HepG2 (cell line): ENCODE measurements around the gene EYA2. TPM values are rescaled to one million over a fixed set of nuclear protein-coding genes. Genes with fewer than 3 reads are reported as not detected.

Experiments used
- ATAC-seq: fragments of 200-7000 bp; cut with Tn5 transposase; 3 replicates; pipeline ENCODE4 v1.9.1; 2020; ENCODE audit warnings: mild to moderate bottlenecking, moderate library complexity
- BruUV-seq: library from RNA; stranded (reverse); fragments of 400-500 nt; replicated peaks from 2 replicates; lab custom pipeline; 2021; lab: Mats Ljungman, UMichigan
- CTCF ChIA-PET: fragments of 300-600 bp; formaldehyde crosslinking; extraction: SDS; loops from one replicate; lab custom pipeline; 2021; ENCODE audit warnings: low total read pairs, inconsistent platforms, low intra/inter-chr PET ratio; lab: Yijun Ruan, JAX
- POLR2A ChIA-PET: fragments of 350-600 bp; sonication (Branson Sonifier 250); formaldehyde crosslinking; loops from one replicate; lab custom pipeline; 2020; ENCODE audit warnings: antibody characterized with exemption, inconsistent platforms; lab: Yijun Ruan, JAX
- DNase-seq: peaks from one replicate; pipeline ENCODE4 v3.0.0-alpha.2; 2015; ENCODE audit warnings: low spot score
- FAIRE-seq: peaks from 3 replicates; lab custom pipeline; 2011; peaks lifted over from hg19 to GRCh38; lab: Jason Lieb, UNC
- H2AFZ ChIP-seq: one replicate; pipeline ENCODE4 v1.6.1; 2011; ENCODE audit warnings: low read length, inconsistent platforms
- H3K27ac ChIP-seq: fragments of 300-600 bp; 3 replicates; pipeline ENCODE4 v1.8.0; 2011; ENCODE audit warnings: mixed run types, mild to moderate bottlenecking, mixed read lengths, low read length, inconsistent platforms; ENCODE audit not compliant: insufficient read depth; ENCODE audit errors: extremely low read length
- H3K27me3 ChIP-seq, 2 experiments: fragments of 200-600 bp in 1 of 2; 2 replicates in 1 of 2; 3 replicates in 1 of 2; pipeline versions ENCODE4 v1.6.0 to v1.8.0; 2011; ENCODE audit warnings: low read length in 2 of 2, mild to moderate bottlenecking in 2 of 2, moderate library complexity in 2 of 2, inconsistent platforms in 1 of 2; ENCODE audit not compliant: insufficient read depth in 2 of 2, control insufficient read depth in 1 of 2
- H3K36me3 ChIP-seq, 2 experiments: fragments of 200-600 bp in 1 of 2; replicated peaks in 1 of 2; 2 replicates in 1 of 2; 3 replicates in 1 of 2; pipeline versions ENCODE4 v1.5.1 to v1.8.0; 2011; ENCODE audit warnings: low read length in 2 of 2, inconsistent platforms in 1 of 2; ENCODE audit not compliant: insufficient read depth in 2 of 2, control insufficient read depth in 1 of 2
- H3K4me1 ChIP-seq: 2 replicates; pipeline ENCODE4 v1.5.1; 2012; ENCODE audit warnings: low read length, inconsistent platforms; ENCODE audit not compliant: insufficient read depth
- H3K4me2 ChIP-seq: 2 replicates; pipeline ENCODE4 v1.6.0; 2011; ENCODE audit warnings: low read depth, low read length, inconsistent platforms
- H3K4me3 ChIP-seq, 3 experiments: fragments of 200-600 bp in 1 of 3; sonication (generic), shearing (Covaris generic) in 1 of 3; replicated peaks in 1 of 3; 2 replicates each; pipeline ENCODE4 v1.5.1; 2011 to 2016; ENCODE audit warnings: low read length in 3 of 3, inconsistent platforms in 2 of 3, low read depth in 2 of 3, mild to moderate bottlenecking in 2 of 3, control low read depth in 1 of 3, mixed read lengths in 1 of 3; ENCODE audit not compliant: insufficient read depth in 1 of 3
- H3K79me2 ChIP-seq: one replicate; pipeline ENCODE4 v1.6.1; 2011; ENCODE audit warnings: low read length, inconsistent platforms; ENCODE audit not compliant: insufficient read depth
- H3K9ac ChIP-seq: 2 replicates; pipeline ENCODE4 v1.6.0; 2011; ENCODE audit warnings: mild to moderate bottlenecking, low read depth, low read length, inconsistent platforms; ENCODE audit not compliant: insufficient read depth
- H3K9me3 ChIP-seq: 2 replicates; pipeline ENCODE4 v1.5.1; 2012; ENCODE audit warnings: mild to moderate bottlenecking, low read length
- H4K20me1 ChIP-seq: 2 replicates; pipeline ENCODE4 v1.6.0; 2011; ENCODE audit warnings: inconsistent platforms, mild to moderate bottlenecking, low read length, moderate library complexity; ENCODE audit not compliant: insufficient read depth
- AKAP8 ChIP-seq: sonication (generic); formaldehyde crosslinking; IDR thresholded peaks from 2 replicates; pipeline ENCODE4 v1.5.1; 2020; ENCODE audit warnings: mild to moderate bottlenecking, missing genetic modification reagents
- CEBPB ChIP-seq: IDR thresholded peaks from 2 replicates; pipeline ENCODE4 v1.6.1; 2011; ENCODE audit warnings: low read depth, low read length, improper control_type of control experiment, borderline replicate concordance
- CENPBD1 ChIP-seq: sonication (generic); formaldehyde crosslinking; IDR thresholded peaks from 2 replicates; pipeline ENCODE4 v1.8.0; 2022; ENCODE audit warnings: missing genetic modification reagents, low read depth, mild to moderate bottlenecking, borderline replicate concordance
- FLYWCH1 ChIP-seq: sonication (generic); formaldehyde crosslinking; IDR thresholded peaks from 2 replicates; pipeline ENCODE4 v1.8.1; 2023; ENCODE audit warnings: mild to moderate bottlenecking, missing genetic modification reagents
- FOXA3 ChIP-seq: IDR thresholded peaks from 2 replicates; pipeline ENCODE4 v1.6.1; 2016; ENCODE audit warnings: missing genetic modification reagents, missing compliant biosample characterization
- MBNL3 ChIP-seq: fragments of 250-450 bp; sonication (Bioruptor Pico); conservative IDR thresholded peaks from 2 replicates; pipeline ENCODE4 v1.8.0; 2022; ENCODE audit warnings: mild to moderate bottlenecking, inconsistent platforms
- MTERF4 ChIP-seq: sonication (generic); formaldehyde crosslinking; IDR thresholded peaks from 2 replicates; pipeline ENCODE4 v1.8.0; 2023; ENCODE audit warnings: mild to moderate bottlenecking, missing genetic modification reagents
- NFE2 ChIP-seq: sonication (generic); formaldehyde crosslinking; IDR thresholded peaks from 2 replicates; pipeline ENCODE4 v1.4.0; 2020; ENCODE audit warnings: missing genetic modification reagents
- NFKBIZ ChIP-seq: IDR thresholded peaks from 2 replicates; pipeline ENCODE4 v1.6.1; 2018; ENCODE audit warnings: missing genetic modification reagents, missing compliant biosample characterization
- NKX3-1 ChIP-seq: sonication (generic); formaldehyde crosslinking; IDR thresholded peaks from 2 replicates; pipeline ENCODE4 v1.5.0; 2020; ENCODE audit warnings: missing genetic modification reagents
- POLR2AphosphoS5 ChIP-seq: IDR thresholded peaks from 2 replicates; pipeline ENCODE4 v1.6.1; 2012; ENCODE audit warnings: low read depth, low read length
- REPIN1 ChIP-seq: sonication (generic); formaldehyde crosslinking; IDR thresholded peaks from 2 replicates; pipeline ENCODE4 v1.8.0; 2022; ENCODE audit warnings: missing genetic modification reagents, low read depth, mild to moderate bottlenecking, borderline replicate concordance
- RFXANK ChIP-seq: IDR thresholded peaks from 2 replicates; pipeline ENCODE4 v1.6.1; 2016
- SRSF4 ChIP-seq: fragments of 200-400 bp; formaldehyde crosslinking; IDR thresholded peaks from one replicate; pipeline ENCODE4 v1.6.1; 2018; ENCODE audit warnings: mild to moderate bottlenecking, low read depth, low read length, moderate library complexity; ENCODE audit not compliant: poor library complexity, severe bottlenecking
- SRSF9 ChIP-seq: fragments of 200-400 bp; formaldehyde crosslinking; IDR thresholded peaks from 2 replicates; pipeline ENCODE4 v1.6.1; 2018; ENCODE audit warnings: borderline replicate concordance, mild to moderate bottlenecking, low read depth, low read length; ENCODE audit not compliant: insufficient read depth, poor library complexity, severe bottlenecking
- SYNCRIP ChIP-seq: fragments of 200-400 bp; formaldehyde crosslinking; IDR thresholded peaks from 2 replicates; pipeline ENCODE4 v1.6.1; 2018; ENCODE audit warnings: mild to moderate bottlenecking, low read depth, low read length; ENCODE audit not compliant: insufficient read depth
- U2AF1 ChIP-seq: fragments of 200-400 bp; formaldehyde crosslinking; optimal IDR thresholded peaks from 2 replicates; pipeline ENCODE3; 2017; ENCODE audit warnings: mild to moderate bottlenecking, low read depth, low read length
- ZBTB8A ChIP-seq: sonication (generic); formaldehyde crosslinking; IDR thresholded peaks from 2 replicates; pipeline ENCODE4 v1.4.0; 2020; ENCODE audit warnings: mild to moderate bottlenecking, low read depth, missing genetic modification reagents, borderline replicate concordance
- ZFP82 ChIP-seq: sonication (generic); formaldehyde crosslinking; IDR thresholded peaks from 2 replicates; pipeline ENCODE4 v1.5.1; 2020; ENCODE audit warnings: mild to moderate bottlenecking, missing genetic modification reagents, borderline replicate concordance
- ZKSCAN5 ChIP-seq: sonication (generic); formaldehyde crosslinking; IDR thresholded peaks from 2 replicates; pipeline ENCODE4 v1.5.1; 2020; ENCODE audit warnings: mild to moderate bottlenecking, missing genetic modification reagents
- ZNF337 ChIP-seq: sonication (generic); formaldehyde crosslinking; IDR thresholded peaks from 2 replicates; pipeline ENCODE4 v1.5.1; 2020; ENCODE audit warnings: missing genetic modification reagents, low read depth, mild to moderate bottlenecking, borderline replicate concordance
- ZNF510 ChIP-seq: sonication (generic); formaldehyde crosslinking; IDR thresholded peaks from 2 replicates; pipeline ENCODE4 v1.4.0; 2020; ENCODE audit warnings: low read depth, mild to moderate bottlenecking, missing genetic modification reagents
- ZNF567 ChIP-seq: sonication (generic); formaldehyde crosslinking; IDR thresholded peaks from 2 replicates; pipeline ENCODE4 v1.8.1; 2023; ENCODE audit warnings: mild to moderate bottlenecking, missing genetic modification reagents, borderline replicate concordance
- ZNF629 ChIP-seq: sonication (generic); formaldehyde crosslinking; conservative IDR thresholded peaks from 2 replicates; pipeline ENCODE4 v1.5.0; 2020; ENCODE audit warnings: missing genetic modification reagents
- ZNF878 ChIP-seq: sonication (generic); formaldehyde crosslinking; IDR thresholded peaks from 2 replicates; pipeline ENCODE4 v1.8.1; 2023; ENCODE audit warnings: mild to moderate bottlenecking, missing genetic modification reagents, moderate library complexity
- WGBS: methylation state at CpG from one replicate; pipeline ENCODE4 v1.1.6; 2017; ENCODE audit warnings: low lambda C conversion rate; 5-methylcytosine and 5-hydroxymethylcytosine counted together
- in situ Hi-C: cut with HindIII; loops from 2 replicates; pipeline ENCODE4 v1.10.0; 2017; ENCODE audit warnings: low pct_unique_long_range_greater_than_20kb; ENCODE audit not compliant: extremely low pct_ligation_motif_present
- intact Hi-C: fragments of 100-400 bp; cut with micrococcal nuclease; formaldehyde crosslinking; loops from one replicate; pipeline ENCODE4 v1.10.0; 2022; ENCODE audit not compliant: unreplicated experiment
- polyA plus RNA-seq, 8 experiments: library from polyadenylated mRNA; depleted of rRNA in 3 of 8; stranded (reverse) in 7 of 8; unstranded in 1 of 8; fragments of >200 nt; fragmentation: Illumina TruSeq in 4 of 8; extraction: Trizol in 4 of 8; gene quantifications; 2 replicates each; pipeline versions ENCODE4 v1.2.1 to v1.2.3, GENCODE V29; 2011 to 2016; ENCODE audit warnings: low read depth in 4 of 8, missing spikeins in 1 of 8, mixed read lengths in 1 of 8; ENCODE audit not compliant: insufficient read depth in 1 of 8
- total RNA-seq, 5 experiments: library from RNA; depleted of rRNA; stranded (reverse); fragments of >200 nt; fragmentation: Illumina TruSeq; extraction: Trizol; gene quantifications; 2 replicates each; pipeline ENCODE4 v1.2.3, GENCODE V29; 2016; ENCODE audit warnings: low read depth in 1 of 5

EYA2 gene
- total and polyA plus RNA-seq, 2 of the 13 experiments (the other 11 are each of a cell fraction or from before 2014, with no cell fraction given), result not detected

- in situ Hi-C loops, result no loop called here
- no peak overlapping the region for H3K4me2 ChIP-seq
- FAIRE-seq, result no peak
- TF ChIP-seq MBNL3 (CRISPR knock-in tag), result no peak
- TF ChIP-seq U2AF1, result peak; percentile 21
- no peak for TF ChIP-seq ZNF337 (CRISPR knock-in tag)
- TF ChIP-seq RFXANK (CRISPR knock-in tag), result no peak
- no peak for TF ChIP-seq ZBTB8A (CRISPR knock-in tag)
- TF ChIP-seq NKX3-1, result no peak
- no peak for TF ChIP-seq ZFP82 (CRISPR knock-in tag)
- no peak for TF ChIP-seq POLR2AphosphoS5
- TF ChIP-seq REPIN1 (CRISPR knock-in tag), result no peak
- peak; percentile 53; the same call in 1 of the 2 replicates for TF ChIP-seq ZNF629
- TF ChIP-seq SYNCRIP, result no peak
- TF ChIP-seq FOXA3 (CRISPR knock-in tag), result no peak
- no peak for TF ChIP-seq AKAP8 (CRISPR knock-in tag)
- TF ChIP-seq NFE2 (CRISPR knock-in tag), result 0 out of 2 replicates have a peak, but pooled peaks have one; percentile 31
- no peak for TF ChIP-seq CEBPB
- no peak for TF ChIP-seq SRSF9
- no peak for TF ChIP-seq CENPBD1 (CRISPR knock-in tag)
- no peak for TF ChIP-seq NFKBIZ (CRISPR knock-in tag)
- no peak for TF ChIP-seq ZNF567 (CRISPR knock-in tag)
- no peak for TF ChIP-seq FLYWCH1 (CRISPR knock-in tag)
- no peak for TF ChIP-seq ZKSCAN5 (CRISPR knock-in tag)
- no peak for TF ChIP-seq ZNF878 (CRISPR knock-in tag)
- TF ChIP-seq MTERF4, result no peak
- no peak for TF ChIP-seq ZNF510 (CRISPR knock-in tag)
- no peak for TF ChIP-seq SRSF4
These were observed 309.6 kb downstream of the EYA2 start for GRCh38 chr20:47204008-47204849.

More at GRCh38 chr20:47204008-47204849, 309.6 kb downstream of the EYA2 start:
- H3K9ac ChIP-seq, result no peak overlapping the region
- ChIA-PET POLR2A (interaction anchor here (0.6 to 4.3 kb wide), 3 partner anchors 13 to 318 kb away, joined by 3 to 22 read pairs (median 3); partner anchors contain the start of gene ZMYND8), CTCF (no interaction called here)
- no peak overlapping the region for H3K4me3 ChIP-seq
- DNase-seq, result no peak
- H3K9me3 ChIP-seq, result no peaks in the 10 kb centered on the region
- peaks cover 62% of the 10 kb centered on the region for H3K4me1 ChIP-seq
- no peaks in the 10 kb centered on the region for H3K79me2 ChIP-seq
- H3K27me3 ChIP-seq, result no peaks in the 10 kb centered on the region
- BruUV-seq, result no TSS peak
- WGBS, result 80% methylated on average over 12 of the region's 12 CpGs
- no peak overlapping the region for H3K27ac ChIP-seq
- no peaks in the 10 kb centered on the region; the same call in 1 of the 2 replicates for H4K20me1 ChIP-seq
- no peak for ATAC-seq
- H2AFZ ChIP-seq, result no peak overlapping the region
- H3K36me3 ChIP-seq, result peaks cover 8 to 12% of the 10 kb centered on the region in 2 experiments; a peak in 4 of 5 replicates
- intact Hi-C loops, result no loop called here
